ENCODE measurements around the gene DAND5. TPM values are rescaled to one million over a fixed set of nuclear protein-coding genes. Genes with fewer than 3 reads are reported as not detected.

DAND5 gene
- total RNA-seq, 1 donor from 2014 or later: 0.16 TPM

DNA sequence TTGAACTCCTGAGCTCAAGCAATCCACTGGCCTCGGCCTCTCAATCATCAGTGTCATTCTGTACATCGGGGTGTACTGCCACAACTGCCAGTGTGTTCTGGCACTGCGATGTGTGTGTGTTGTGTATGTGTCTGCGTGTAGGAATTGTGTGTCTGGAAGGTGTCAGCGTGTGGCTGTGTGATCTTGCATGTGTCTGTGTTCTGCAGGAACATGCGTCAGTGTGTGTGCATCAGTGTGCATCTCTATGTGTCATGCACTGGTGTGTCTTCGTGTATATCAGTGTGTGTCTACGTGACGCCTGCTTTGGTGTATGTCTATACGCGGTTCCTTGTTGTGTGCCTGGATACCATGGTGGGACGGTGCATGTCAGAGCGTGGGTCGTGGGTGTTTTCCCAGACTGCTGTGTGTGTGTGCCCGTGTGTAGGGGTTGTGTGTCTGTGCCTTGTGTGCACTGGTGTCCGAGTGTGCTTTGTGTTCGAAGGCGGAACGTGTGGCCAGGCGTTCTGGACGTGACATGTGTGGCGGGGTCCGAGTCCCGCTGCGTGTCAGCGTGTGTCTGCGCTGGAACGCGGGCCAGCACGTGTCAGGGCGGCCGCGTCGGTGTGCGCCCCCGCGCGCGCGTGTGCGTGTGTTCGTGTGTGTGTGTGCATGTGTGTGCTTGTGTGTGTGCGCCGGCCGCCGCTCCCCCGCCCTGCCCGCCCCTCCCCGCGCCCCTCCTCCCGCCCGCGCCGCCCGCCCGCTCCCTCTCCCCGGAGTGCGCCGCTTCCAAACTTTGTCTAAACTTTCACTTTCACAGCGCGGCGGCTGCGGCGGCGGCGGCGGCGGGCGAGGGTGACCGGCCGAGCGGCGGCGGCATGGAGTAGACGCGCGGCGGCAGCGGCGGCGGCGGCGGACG is 25.6 kb downstream of the DAND5 start, which contains the start of gene NFIX:
Gene NFIX, plus strand, starts transcription at position 775 of the 895 bp plus-strand sequence. CDS start 363 bp downstream, outside the sequence.
- H3K4me3 Mint-ChIP-seq (ENCODE audit: low read depth): peak within 1 kb of the TSS; percentile 80
- DNase-seq (ENCODE audit: low spot score): peak; percentile 57
- intact Hi-C loops (cut with micrococcal nuclease): no loop called here
- H3K27me3 Mint-ChIP-seq (ENCODE audit: low read depth): peaks cover 34% of the 10 kb centered on the region
- H3K27ac Mint-ChIP-seq: no peak within 1 kb of the TSS
- H3K4me1 Mint-ChIP-seq (ENCODE audit: low read depth): peaks cover 5% of the 10 kb centered on the region
- no peaks in the 10 kb centered on the region for H3K36me3 Mint-ChIP-seq (ENCODE audit: low read depth)
- no peaks in the 10 kb centered on the region for H3K9me3 Mint-ChIP-seq

DNA sequence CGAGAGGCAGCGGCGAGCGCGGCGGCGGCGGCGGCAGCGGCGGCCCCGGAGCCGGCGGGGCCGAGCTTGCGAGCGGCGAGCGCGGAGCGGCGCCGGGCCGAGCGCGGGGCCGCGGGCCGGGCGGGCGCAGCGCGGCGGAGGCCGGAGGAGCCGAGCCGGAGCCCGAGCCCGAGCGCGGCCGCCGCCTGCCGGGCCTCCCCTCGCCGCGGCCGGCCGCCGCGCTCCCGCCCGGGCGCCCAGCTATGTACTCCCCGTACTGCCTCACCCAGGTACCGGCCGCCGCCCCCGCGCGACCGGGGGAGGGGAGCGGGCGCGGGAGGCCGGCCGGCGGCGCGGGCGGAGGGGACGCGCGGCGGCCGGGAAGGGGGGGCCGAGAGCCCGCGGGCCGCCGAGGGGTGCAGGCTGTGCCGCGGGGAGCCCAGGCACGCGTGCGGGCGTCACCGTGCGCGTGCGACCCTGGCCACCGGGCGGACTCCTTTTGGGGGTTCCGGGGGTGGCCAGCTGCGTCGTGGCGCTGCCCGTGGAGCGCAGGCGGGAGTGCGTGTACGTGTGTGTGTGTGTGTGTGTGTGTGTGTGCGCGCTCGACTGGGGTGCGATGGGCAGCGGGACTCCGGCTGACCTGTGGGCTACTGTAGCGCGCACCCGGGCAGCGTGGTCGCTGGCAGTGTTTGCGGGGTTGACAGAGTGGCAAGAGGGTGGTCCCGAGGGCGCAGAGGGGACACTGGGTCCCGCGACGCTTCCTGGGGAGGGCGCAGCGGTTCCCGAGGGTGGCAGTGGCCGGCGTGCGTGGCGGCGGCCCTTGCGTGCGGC is 26.4 kb downstream of the DAND5 start:
- Mint-ChIP-seq H3K36me3 (ENCODE audit: low read depth) (no peaks in the 10 kb centered on the region), H3K27me3 (ENCODE audit: low read depth) (peaks cover 34% of the 10 kb centered on the region), H3K9me3 (no peaks in the 10 kb centered on the region), H3K4me1 (ENCODE audit: low read depth) (peaks cover 5% of the 10 kb centered on the region), H3K4me3 (ENCODE audit: low read depth) (peak overlapping the region; percentile 49), H3K27ac (no peak overlapping the region)
- no peak for DNase-seq (ENCODE audit: low spot score)
- intact Hi-C loops (cut with micrococcal nuclease): no loop called here

DNA sequence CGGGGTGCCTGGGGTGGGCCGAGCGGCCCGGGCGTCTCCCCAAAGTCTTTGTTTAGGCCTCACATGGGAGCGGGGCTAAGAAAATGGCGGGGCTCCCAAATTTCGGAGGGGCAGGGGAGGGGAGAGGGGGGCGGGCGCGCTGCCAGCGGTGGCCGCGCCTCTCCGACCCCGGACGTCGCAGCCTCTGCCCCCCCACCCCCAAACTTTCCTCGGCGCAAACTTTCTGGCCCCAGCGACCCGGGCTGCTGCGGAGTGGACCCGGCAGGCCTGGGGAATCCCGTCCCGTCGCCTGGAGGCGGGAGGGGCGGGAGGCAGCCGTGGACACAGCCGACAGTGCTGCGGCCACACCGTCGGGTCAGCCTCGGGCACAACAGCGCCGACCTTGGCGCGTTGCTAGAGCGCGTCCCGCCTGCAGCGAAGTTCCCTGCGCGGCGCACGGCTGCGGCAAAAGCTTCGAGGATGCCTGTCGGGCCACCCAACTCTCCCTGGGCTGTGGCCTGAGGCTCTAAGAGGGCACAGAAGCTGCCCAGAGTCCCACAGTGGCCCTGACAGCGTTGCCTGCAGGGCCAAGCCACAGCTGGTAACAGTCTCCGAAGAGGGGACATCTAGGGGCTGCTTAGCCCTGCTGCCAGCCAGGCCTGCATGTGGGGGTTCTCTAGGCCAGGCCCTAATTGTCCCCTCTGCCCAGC is 27.2 kb downstream of the DAND5 start:
- intact Hi-C loops (cut with micrococcal nuclease): no loop called here
- Mint-ChIP-seq H3K4me3 (ENCODE audit: low read depth) (peak overlapping the region; percentile 47), H3K36me3 (ENCODE audit: low read depth) (no peaks in the 10 kb centered on the region)

DNA sequence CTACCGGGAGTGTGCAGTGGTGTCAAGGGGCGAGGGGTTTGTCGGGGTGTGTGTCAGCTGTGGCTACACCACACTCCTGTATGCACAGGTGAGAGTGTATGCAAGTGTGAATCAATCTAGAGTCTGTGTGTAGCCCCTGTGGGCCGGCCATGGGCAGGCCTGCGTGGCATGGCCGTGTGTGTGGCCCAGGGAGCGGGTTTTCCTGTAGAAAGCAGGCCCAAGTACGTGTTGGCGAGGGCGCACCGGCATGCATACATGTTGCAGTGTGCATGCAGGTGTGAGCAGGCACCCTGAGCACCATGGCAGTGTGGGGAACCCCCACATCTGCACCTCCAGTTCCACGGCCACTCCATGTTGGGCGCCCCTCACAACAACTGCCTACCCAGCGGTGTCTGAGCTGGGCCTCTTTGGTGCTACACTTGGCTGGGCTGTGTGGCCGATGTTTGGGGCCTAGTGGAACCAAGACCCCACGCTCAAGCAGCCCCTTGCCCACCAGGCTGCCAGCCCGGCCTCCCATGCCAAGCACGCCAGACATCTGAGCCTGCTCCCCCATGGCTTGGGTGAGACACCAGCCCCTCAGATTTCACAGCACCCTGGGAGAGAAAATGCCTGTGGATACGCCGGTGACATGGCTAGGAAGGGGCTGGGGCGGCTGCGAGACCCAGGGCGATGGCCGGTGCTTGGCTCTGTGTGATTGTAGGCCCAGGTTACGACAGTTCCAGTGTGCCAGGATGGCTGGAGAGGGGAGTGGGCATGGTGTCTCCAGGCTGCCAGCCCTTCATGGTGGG is 28.0 kb downstream of the DAND5 start:
- peak overlapping the region; percentile 47 for H3K4me3 Mint-ChIP-seq (ENCODE audit: low read depth)
- peaks cover 34% of the 10 kb centered on the region for H3K27me3 Mint-ChIP-seq (ENCODE audit: low read depth)
- H3K4me1 Mint-ChIP-seq (ENCODE audit: low read depth): peaks cover 5% of the 10 kb centered on the region
- no peak overlapping the region for H3K27ac Mint-ChIP-seq
- no peak for DNase-seq (ENCODE audit: low spot score)
- intact Hi-C loops (cut with micrococcal nuclease): no loop called here
- H3K36me3 Mint-ChIP-seq (ENCODE audit: low read depth): no peaks in the 10 kb centered on the region
- no peaks in the 10 kb centered on the region for H3K9me3 Mint-ChIP-seq

More for the DNA sequence above, 27.2 kb downstream of the DAND5 start:
- Mint-ChIP-seq H3K27ac (no peak overlapping the region), H3K9me3 (no peaks in the 10 kb centered on the region), H3K4me1 (ENCODE audit: low read depth) (peaks cover 5% of the 10 kb centered on the region), H3K27me3 (ENCODE audit: low read depth) (peaks cover 34% of the 10 kb centered on the region)
- no peak for DNase-seq (ENCODE audit: low spot score)

DNA sequence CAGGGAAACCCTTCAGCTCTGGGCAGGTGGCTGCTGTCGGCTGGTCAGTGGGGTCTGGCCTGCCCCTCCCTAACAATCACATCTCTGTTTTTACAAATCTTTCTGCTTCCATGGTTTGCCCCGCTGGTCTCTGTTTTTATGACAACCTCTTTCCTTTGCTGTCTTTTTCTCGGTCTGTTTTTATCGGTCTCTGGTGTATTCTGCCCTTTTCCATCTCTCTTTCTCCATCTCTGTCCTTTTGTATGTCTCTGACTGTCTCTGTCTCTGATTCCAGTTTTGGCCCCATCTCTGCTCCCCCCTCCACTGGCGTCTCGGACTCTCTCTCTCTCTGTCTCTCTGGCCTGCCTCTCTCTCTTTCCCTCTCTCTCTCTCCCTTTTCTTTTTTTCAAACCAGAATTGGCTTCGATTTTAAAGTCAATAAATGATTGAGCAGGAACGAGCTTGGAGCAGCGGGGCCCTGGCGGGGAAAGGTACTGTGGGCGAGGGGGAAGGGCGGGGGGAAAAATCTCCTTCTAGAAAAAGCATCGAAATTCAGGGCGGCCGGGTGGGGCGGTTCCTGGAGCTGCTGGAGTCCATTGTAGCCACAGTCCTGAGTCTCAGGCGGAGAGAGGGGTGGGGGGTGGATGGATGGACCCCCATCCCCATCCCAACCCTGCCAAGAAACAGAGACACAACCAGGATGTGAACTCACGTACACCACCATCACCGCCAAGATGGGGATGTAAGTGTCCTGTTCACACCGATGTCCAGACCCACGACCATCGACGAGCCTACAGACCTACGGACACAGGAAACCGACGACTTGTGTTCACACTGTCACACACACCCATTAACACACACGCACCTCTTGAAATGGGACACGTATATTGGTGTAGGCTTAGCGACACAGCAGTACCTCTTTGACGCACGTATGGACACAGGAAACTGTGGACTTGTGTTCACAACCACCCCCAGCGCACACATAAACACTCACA is 28.9 kb downstream of the DAND5 start:
- DNase-seq (ENCODE audit: low spot score): no peak
- peak overlapping the region; percentile 41 for H3K4me3 Mint-ChIP-seq (ENCODE audit: low read depth)
- H3K9me3 Mint-ChIP-seq: no peaks in the 10 kb centered on the region
- intact Hi-C loops (cut with micrococcal nuclease): no loop called here
- H3K27me3 Mint-ChIP-seq (ENCODE audit: low read depth): peaks cover 31% of the 10 kb centered on the region
- H3K36me3 Mint-ChIP-seq (ENCODE audit: low read depth): no peaks in the 10 kb centered on the region
- peaks cover 5% of the 10 kb centered on the region for H3K4me1 Mint-ChIP-seq (ENCODE audit: low read depth)
- no peak overlapping the region for H3K27ac Mint-ChIP-seq

DNA sequence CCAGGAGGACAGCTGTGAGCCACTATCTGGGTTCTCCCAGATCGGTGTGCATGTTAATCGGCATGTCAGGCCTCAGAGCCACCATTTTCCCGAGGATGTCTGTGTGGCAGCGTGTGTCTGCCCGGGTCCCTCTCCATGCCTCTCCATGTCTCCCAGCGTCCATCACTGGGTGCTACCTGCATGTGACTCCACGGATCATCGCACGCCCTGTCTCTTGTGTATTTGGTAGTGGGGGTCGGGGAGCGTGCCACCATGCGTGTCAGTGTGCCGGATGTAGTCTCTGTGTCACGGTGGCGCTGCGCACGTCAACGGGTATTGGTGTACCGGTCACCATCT is 31.8 kb downstream of the DAND5 start:
- Mint-ChIP-seq H3K27ac (no peak overlapping the region), H3K27me3 (ENCODE audit: low read depth) (peaks cover 11% of the 10 kb centered on the region), H3K4me3 (ENCODE audit: low read depth) (no peak overlapping the region), H3K9me3 (no peaks in the 10 kb centered on the region), H3K4me1 (ENCODE audit: low read depth) (no peaks in the 10 kb centered on the region), H3K36me3 (ENCODE audit: low read depth) (no peaks in the 10 kb centered on the region)
- intact Hi-C loops (cut with micrococcal nuclease): no loop called here
- no peak for DNase-seq (ENCODE audit: low spot score)

DNA sequence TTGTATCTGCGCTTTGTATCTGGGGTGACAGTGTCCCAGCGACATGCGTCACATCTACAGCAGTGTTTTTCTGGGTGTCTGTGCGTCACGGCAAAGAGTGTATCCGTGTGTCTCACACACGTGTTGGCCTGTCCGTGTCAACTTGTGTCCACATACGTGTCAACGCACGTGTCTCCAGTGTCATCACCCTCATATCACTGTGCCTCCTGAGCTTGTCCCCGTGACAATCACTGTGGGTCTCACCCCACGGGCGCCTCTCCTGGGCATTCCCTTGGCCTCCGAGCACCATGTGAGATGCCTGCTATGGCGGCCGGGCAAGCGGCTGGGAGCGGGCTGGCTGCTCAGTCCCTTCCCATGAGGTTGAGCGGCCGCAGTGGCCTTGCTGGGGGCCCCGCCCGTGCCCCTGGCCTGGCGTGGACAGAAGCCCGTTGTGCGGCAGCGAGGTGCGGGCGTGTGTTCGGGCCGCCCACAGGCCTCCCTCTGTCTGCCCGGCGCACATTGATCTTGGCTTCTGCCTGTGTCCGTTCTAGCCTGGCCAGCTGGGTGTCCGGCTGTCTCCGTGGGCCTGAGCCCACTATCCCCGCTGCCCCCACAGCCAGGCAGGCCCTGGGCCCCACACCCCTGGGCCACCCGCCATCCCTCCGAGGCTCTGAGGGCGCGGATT is 32.3 kb downstream of the DAND5 start:
- H3K27me3 Mint-ChIP-seq (ENCODE audit: low read depth): peaks cover 11% of the 10 kb centered on the region
- H3K9me3 Mint-ChIP-seq: no peaks in the 10 kb centered on the region
- intact Hi-C loops (cut with micrococcal nuclease): no loop called here
- H3K4me1 Mint-ChIP-seq (ENCODE audit: low read depth): no peaks in the 10 kb centered on the region
- H3K36me3 Mint-ChIP-seq (ENCODE audit: low read depth): no peaks in the 10 kb centered on the region
- no peak overlapping the region for H3K4me3 Mint-ChIP-seq (ENCODE audit: low read depth)
- DNase-seq (ENCODE audit: low spot score): no peak
- H3K27ac Mint-ChIP-seq: no peak overlapping the region

DNA sequence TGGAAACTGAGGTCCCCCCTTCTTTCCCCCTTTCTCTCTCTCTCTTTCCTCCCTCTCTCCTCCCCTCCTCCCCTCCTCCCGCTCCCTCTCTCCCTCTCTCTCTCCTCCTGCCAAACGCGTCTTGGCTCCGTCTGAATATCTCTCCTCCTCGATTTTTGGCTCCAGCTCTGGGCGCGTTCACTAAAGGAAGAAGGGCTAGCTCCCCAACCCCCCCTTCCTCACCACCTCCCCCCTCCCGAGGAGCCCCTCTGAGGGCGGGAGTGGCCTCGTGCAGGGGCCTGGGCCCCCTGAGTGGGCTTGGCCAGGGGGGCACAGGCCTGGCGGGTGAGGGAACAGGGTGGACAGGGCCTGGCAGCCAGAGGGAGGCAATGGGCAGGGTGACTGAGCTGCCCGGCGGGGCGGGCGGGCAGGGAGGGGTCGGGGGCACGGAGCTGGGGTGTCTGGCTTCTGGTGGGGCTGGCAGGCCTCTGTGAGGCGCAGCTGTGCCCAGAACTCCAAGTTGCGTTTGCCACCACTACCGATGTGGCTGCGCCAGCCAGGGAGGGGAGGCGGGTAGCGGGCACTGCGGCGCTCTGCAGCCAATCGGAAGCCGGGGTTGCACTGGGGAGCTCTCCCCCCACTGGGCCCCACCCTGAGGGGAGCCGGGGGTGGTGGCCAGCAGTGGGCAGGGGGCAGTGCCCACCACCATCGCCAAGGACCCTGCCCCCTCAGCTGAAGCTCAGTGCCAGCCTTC is 33.0 kb downstream of the DAND5 start:
- Mint-ChIP-seq H3K36me3 (ENCODE audit: low read depth) (no peaks in the 10 kb centered on the region), H3K4me1 (ENCODE audit: low read depth) (no peaks in the 10 kb centered on the region), H3K27me3 (ENCODE audit: low read depth) (peaks cover 7% of the 10 kb centered on the region), H3K27ac (no peak overlapping the region), H3K4me3 (ENCODE audit: low read depth) (no peak overlapping the region), H3K9me3 (no peaks in the 10 kb centered on the region)
- no peak for DNase-seq (ENCODE audit: low spot score)
- intact Hi-C loops (cut with micrococcal nuclease): no loop called here

DNA sequence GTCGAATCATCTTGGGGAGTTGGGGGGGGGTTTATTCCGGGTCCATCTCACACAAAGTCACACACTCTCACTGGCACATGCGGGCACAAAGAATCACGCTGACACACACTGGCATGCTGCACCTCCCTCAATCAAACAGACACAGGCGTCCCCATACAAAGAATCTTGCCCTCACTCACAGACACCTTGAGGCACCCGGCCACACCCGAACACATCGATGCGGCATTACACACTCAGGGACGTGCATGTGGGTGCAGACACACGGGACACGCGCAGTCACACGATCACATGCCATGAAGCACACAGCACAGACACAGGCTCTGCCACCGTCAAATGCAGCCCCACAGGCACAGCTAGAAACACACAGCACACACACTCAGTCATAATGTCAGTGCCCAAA is 33.7 kb downstream of the DAND5 start:
- Mint-ChIP-seq H3K4me3 (ENCODE audit: low read depth) (no peak overlapping the region), H3K36me3 (ENCODE audit: low read depth) (no peaks in the 10 kb centered on the region), H3K4me1 (ENCODE audit: low read depth) (no peaks in the 10 kb centered on the region), H3K27ac (no peak overlapping the region), H3K9me3 (no peaks in the 10 kb centered on the region), H3K27me3 (ENCODE audit: low read depth) (peaks cover 1% of the 10 kb centered on the region)
- DNase-seq (ENCODE audit: low spot score): no peak
- intact Hi-C loops (cut with micrococcal nuclease): no loop called here

DNA sequence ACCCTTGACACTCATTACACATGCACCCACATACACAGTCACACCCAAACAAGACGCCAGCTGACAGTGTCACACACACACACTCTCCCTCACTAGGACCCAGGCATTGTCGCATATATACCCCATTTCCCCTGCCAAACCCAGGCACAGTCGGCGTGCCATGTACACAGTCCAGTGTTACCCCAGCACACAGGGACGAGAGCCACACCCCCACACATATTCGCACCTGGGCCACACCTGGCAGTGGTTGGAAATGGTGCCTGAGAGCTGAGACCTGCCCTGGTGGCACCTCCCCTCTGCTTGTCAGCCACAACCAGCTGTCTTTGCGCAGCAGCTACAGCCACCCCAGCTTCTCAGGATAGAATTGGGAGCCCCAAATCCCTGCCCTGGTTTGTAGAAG is 34.9 kb downstream of the DAND5 start:
- Mint-ChIP-seq H3K36me3 (ENCODE audit: low read depth) (no peaks in the 10 kb centered on the region), H3K27me3 (ENCODE audit: low read depth) (peaks cover 8% of the 10 kb centered on the region), H3K4me1 (ENCODE audit: low read depth) (no peaks in the 10 kb centered on the region), H3K4me3 (ENCODE audit: low read depth) (no peak overlapping the region), H3K27ac (no peak overlapping the region), H3K9me3 (no peaks in the 10 kb centered on the region)
- intact Hi-C loops (cut with micrococcal nuclease): no loop called here
- DNase-seq (ENCODE audit: low spot score): no peak

All from activated T-helper 2 cell treated with anti-CD3 and anti-CD28 coated beads, Interferon-gamma antibody, Interleukin-2, Interleukin-4, amounts not matched to agents 10 μg/mL and 5 μg/mL and 100 μg/mL, durations not matched to agents 14 hours and 24 hours and 36 hours (primary cell).